NT2/D1 (cell line): ENCODE results near the gene NHERF2.

Experiments used
- DNase-seq: peaks from one replicate; pipeline ENCODE4 v3.0.0-alpha.2; 2011; ENCODE audit warnings: low read depth, low spot score
- H3K27me3 ChIP-seq: 2 replicates; pipeline ENCODE4 v1.6.0; 2011; ENCODE audit warnings: mild to moderate bottlenecking; ENCODE audit not compliant: insufficient read length, insufficient read depth
- H3K36me3 ChIP-seq: 2 replicates; pipeline ENCODE4 v1.6.1; 2011; ENCODE audit warnings: mild to moderate bottlenecking, low read length, mixed read lengths; ENCODE audit not compliant: insufficient read depth, insufficient read length
- H3K4me1 ChIP-seq: 2 replicates; pipeline ENCODE4 v1.5.1; 2011; ENCODE audit not compliant: insufficient read depth, insufficient read length
- H3K4me3 ChIP-seq: 2 replicates; pipeline ENCODE4 v1.5.1; 2011; ENCODE audit warnings: low read depth; ENCODE audit not compliant: insufficient read length
- H3K9ac ChIP-seq: 2 replicates; pipeline ENCODE4 v1.6.0; 2011; ENCODE audit warnings: low read depth; ENCODE audit not compliant: insufficient read length
- H3K9me3 ChIP-seq: 2 replicates; pipeline ENCODE4 v1.5.1; 2011; ENCODE audit warnings: mild to moderate bottlenecking, low read length; ENCODE audit not compliant: insufficient read depth
- SUZ12 ChIP-seq: IDR thresholded peaks from 2 replicates; pipeline ENCODE4 v1.6.1; 2011; ENCODE audit not compliant: insufficient read length, insufficient read depth; ENCODE audit errors: extremely low read depth
- YY1 ChIP-seq: IDR thresholded peaks from 2 replicates; pipeline ENCODE4 v1.6.1; 2011; ENCODE audit not compliant: insufficient read length, insufficient read depth
- ZNF274 ChIP-seq: IDR thresholded peaks from 2 replicates; pipeline ENCODE4 v1.6.1; 2011; ENCODE audit warnings: mild to moderate bottlenecking, low read depth, low read length

The NHERF2 gene

GRCh38 chr16:2004795-2005517 lies 21.7 kb upstream of the NHERF2 start:
- Histone ChIP-seq H3K27me3 (no peaks in the 10 kb centered on the region), H3K36me3 (peaks cover 78% of the 10 kb centered on the region), H3K4me1 (peaks cover 38% of the 10 kb centered on the region), H3K4me3 (no peak overlapping the region), H3K9ac (peak overlapping the region; percentile 46), H3K9me3 (no peaks in the 10 kb centered on the region)
- TF ChIP-seq ZNF274: no peak
- no peak for TF ChIP-seq SUZ12
- no peak for TF ChIP-seq YY1
- no peak for DNase-seq

- TF ChIP-seq SUZ12 (no peak), YY1 (no peak), ZNF274 (no peak)
- H3K4me3 ChIP-seq: no peak overlapping the region
- DNase-seq: no peak
These were observed 21.1 kb upstream of the NHERF2 start for GRCh38 chr16:2005646-2006045.

GRCh38 chr16:2006317-2006716 lies 20.4 kb upstream of the NHERF2 start:
- TF ChIP-seq SUZ12 (no peak), ZNF274 (no peak), YY1 (no peak)
- Histone ChIP-seq H3K9me3 (no peaks in the 10 kb centered on the region), H3K36me3 (peaks cover 69% of the 10 kb centered on the region), H3K27me3 (no peaks in the 10 kb centered on the region), H3K9ac (peak overlapping the region; percentile 17), H3K4me1 (peaks cover 38% of the 10 kb centered on the region), H3K4me3 (no peak overlapping the region)
- DNase-seq: no peak

More at GRCh38 chr16:2005646-2006045, 21.1 kb upstream of the NHERF2 start:
- peak overlapping the region; percentile 46 for H3K9ac ChIP-seq
- H3K27me3 ChIP-seq: no peaks in the 10 kb centered on the region
- H3K4me1 ChIP-seq: peaks cover 38% of the 10 kb centered on the region
- H3K9me3 ChIP-seq: no peaks in the 10 kb centered on the region
- peaks cover 72% of the 10 kb centered on the region for H3K36me3 ChIP-seq

GRCh38 chr16:2007081-2007836 lies 19.4 kb upstream of the NHERF2 start:
- peak overlapping the region; percentile 92 for H3K9ac ChIP-seq
- TF ChIP-seq ZNF274: no peak
- no peak for TF ChIP-seq YY1
- TF ChIP-seq SUZ12: no peak
- no peaks in the 10 kb centered on the region for H3K9me3 ChIP-seq
- no peak for DNase-seq
- H3K4me1 ChIP-seq: peaks cover 38% of the 10 kb centered on the region
- H3K36me3 ChIP-seq: peaks cover 59% of the 10 kb centered on the region
- H3K4me3 ChIP-seq: peak overlapping the region; percentile 1
- no peaks in the 10 kb centered on the region for H3K27me3 ChIP-seq

GRCh38 chr16:2008009-2008526 lies 18.6 kb upstream of the NHERF2 start:
- peak overlapping the region; percentile 92 for H3K9ac ChIP-seq
- no peak for DNase-seq
- no peaks in the 10 kb centered on the region for H3K27me3 ChIP-seq
- TF ChIP-seq YY1 (no peak), ZNF274 (no peak), SUZ12 (no peak)
- peaks cover 51% of the 10 kb centered on the region for H3K36me3 ChIP-seq
- H3K4me3 ChIP-seq: no peak overlapping the region
- peaks cover 34% of the 10 kb centered on the region for H3K4me1 ChIP-seq
- no peaks in the 10 kb centered on the region for H3K9me3 ChIP-seq

- Histone ChIP-seq H3K36me3 (peaks cover 45% of the 10 kb centered on the region), H3K4me3 (peak overlapping the region; percentile 76), H3K27me3 (no peaks in the 10 kb centered on the region), H3K9ac (peak overlapping the region; percentile 92), H3K4me1 (peaks cover 28% of the 10 kb centered on the region), H3K9me3 (no peaks in the 10 kb centered on the region)
- DNase-seq: no peak
- TF ChIP-seq SUZ12 (no peak), YY1 (no peak), ZNF274 (no peak)
These were observed 18.0 kb upstream of the NHERF2 start for GRCh38 chr16:2008631-2009163.

- Histone ChIP-seq H3K27me3 (no peaks in the 10 kb centered on the region), H3K9ac (peak overlapping the region; percentile 92), H3K4me3 (peak overlapping the region; percentile 76), H3K9me3 (no peaks in the 10 kb centered on the region), H3K36me3 (peaks cover 45% of the 10 kb centered on the region), H3K4me1 (peaks cover 27% of the 10 kb centered on the region)
- TF ChIP-seq ZNF274 (no peak), YY1 (no peak), SUZ12 (no peak)
- no peak for DNase-seq
These were observed 17.5 kb upstream of the NHERF2 start for GRCh38 chr16:2009164-2009711.
